ENCODE measurements around the gene IL22. TPM values are rescaled to one million over a fixed set of nuclear protein-coding genes. Genes with fewer than 3 reads are reported as not detected.

Gene IL22
- polyA plus RNA-seq, 1 experiment = not detected

- TF ChIP-seq CTCF (IDR thresholded peaks at IDR 0.05; ENCODE audit: insufficient read depth, low read depth, low read length) = no peak
- peak; percentile 4 for DNase-seq (ENCODE audit: low read depth)
- CTCF ChIA-PET = interaction anchor here (1.2 kb wide), 1 partner anchor 21 kb away, joined by 3 read pairs; no protein-coding TSS in a partner anchor
- no peak overlapping the region for H3K4me3 ChIP-seq (ENCODE audit: low read depth, low read length)
- POLR2A ChIA-PET = no interaction called here
- peaks cover 11% of the 10 kb centered on the region for H3K27me3 ChIP-seq (ENCODE audit: control insufficient read depth, insufficient read depth, low read length)
- no peaks in the 10 kb centered on the region for H3K36me3 ChIP-seq (ENCODE audit: control insufficient read depth, insufficient read depth, low read length)
Measured at GRCh38 chr12:68200854-68201253, 52.5 kb downstream of the IL22 start.

GRCh38 chr12:68199127-68199526 lies 54.3 kb downstream of the IL22 start:
- ChIA-PET CTCF (interaction anchor here (1.4 kb wide), 1 partner anchor 10 kb away, joined by 3 read pairs; no protein-coding TSS in a partner anchor), POLR2A (no interaction called here)
- DNase-seq (ENCODE audit: low read depth) = no peak
- no peaks in the 10 kb centered on the region for H3K36me3 ChIP-seq (ENCODE audit: control insufficient read depth, insufficient read depth, low read length)
- H3K4me3 ChIP-seq (ENCODE audit: low read depth, low read length) = no peak overlapping the region
- TF ChIP-seq CTCF (IDR thresholded peaks at IDR 0.05; ENCODE audit: insufficient read depth, low read depth, low read length) = no peak
- H3K27me3 ChIP-seq (ENCODE audit: control insufficient read depth, insufficient read depth, low read length) = peaks cover 10% of the 10 kb centered on the region

GRCh38 chr12:68198507-68199086 lies 54.8 kb downstream of the IL22 start:
- no peak for DNase-seq (ENCODE audit: low read depth)
- TF ChIP-seq CTCF (IDR thresholded peaks at IDR 0.05; ENCODE audit: insufficient read depth, low read depth, low read length) = no peak
- POLR2A ChIA-PET = no interaction called here
- Histone ChIP-seq H3K27me3 (ENCODE audit: control insufficient read depth, insufficient read depth, low read length) (peaks cover 9% of the 10 kb centered on the region), H3K36me3 (ENCODE audit: control insufficient read depth, insufficient read depth, low read length) (no peaks in the 10 kb centered on the region), H3K4me3 (ENCODE audit: low read depth, low read length) (no peak overlapping the region)
- CTCF ChIA-PET = interaction anchor here (0.9 to 1.4 kb wide), 2 partner anchors 9 to 25 kb away, joined by 3 read pairs; no protein-coding TSS in a partner anchor

Other genes with a start within 250 kb of the IL22 start
- gene IFNG, start 93.9 kb downstream of the IL22 start, polyA plus RNA-seq (2011; rRNA removed) = not detected in 2 replicates
- gene IL26, start 27.8 kb downstream of the IL22 start, polyA plus RNA-seq (2011; rRNA removed) = not detected in 2 replicates
- gene MDM1, start 78.8 kb upstream of the IL22 start, polyA plus RNA-seq (2011; rRNA removed) = 8.5 and 14.9 TPM in 2 replicates

Measured in BJ (cell line).